Smooth muscle cell (in vitro differentiated cells): Measurements from ENCODE around the gene PRKAR1B. TPM values are rescaled to one million over a fixed set of nuclear protein-coding genes. Genes with fewer than 3 reads are reported as not detected.
A peak's percentile ranks its signal among the peaks of the same experiment; 100 is the strongest.

Experiments used
- DNase-seq: peaks from one replicate; lab custom pipeline; 2025; ENCODE audit not compliant: unreplicated experiment; lab: John Stamatoyannopoulos, UW
- H2AFZ ChIP-seq: fragments of 200-600 bp; sonication (generic); 2 replicates; pipeline ENCODE4 v1.6.0; 2016; ENCODE audit warnings: antibody characterized with exemption, low read depth, mild to moderate bottlenecking
- H3F3A ChIP-seq: fragments of 200-600 bp; sonication (generic); 2 replicates; pipeline ENCODE4 v1.6.0; 2017; ENCODE audit warnings: antibody characterized with exemption, low read depth
- H3K27ac ChIP-seq: fragments of 200-600 bp; sonication (generic); 2 replicates; pipeline ENCODE4 v1.5.1; 2016; ENCODE audit warnings: low read depth, mild to moderate bottlenecking
- H3K27me3 ChIP-seq: fragments of 200-600 bp; sonication (generic); 2 replicates; pipeline ENCODE4 v1.6.1; 2016; ENCODE audit warnings: low read depth, mild to moderate bottlenecking
- H3K36me3 ChIP-seq: fragments of 200-600 bp; sonication (generic); 2 replicates; pipeline ENCODE4 v1.5.1; 2016; ENCODE audit warnings: low read depth
- H3K4me1 ChIP-seq: fragments of 200-600 bp; sonication (generic); 2 replicates; pipeline ENCODE4 v1.5.1; 2016; ENCODE audit warnings: low read depth
- H3K4me2 ChIP-seq: fragments of 200-600 bp; sonication (generic); 2 replicates; pipeline ENCODE4 v1.6.0; 2016; ENCODE audit warnings: mild to moderate bottlenecking
- H3K4me3 ChIP-seq: fragments of 200-600 bp; sonication (generic); 2 replicates; pipeline ENCODE4 v1.5.1; 2016; ENCODE audit warnings: mild to moderate bottlenecking
- H3K79me2 ChIP-seq: fragments of 200-600 bp; sonication (generic); 2 replicates; pipeline ENCODE4 v1.6.0; 2016; ENCODE audit warnings: low read depth, mild to moderate bottlenecking
- H3K9ac ChIP-seq: fragments of 200-600 bp; sonication (generic); 2 replicates; pipeline ENCODE4 v1.6.0; 2016; ENCODE audit warnings: low read depth
- H3K9me3 ChIP-seq: fragments of 200-600 bp; sonication (generic); replicated peaks from 2 replicates; pipeline ENCODE4 v1.5.1; 2016; ENCODE audit warnings: low read depth
- H4K20me1 ChIP-seq: fragments of 200-600 bp; sonication (generic); 2 replicates; pipeline ENCODE4 v1.6.0; 2016; ENCODE audit warnings: low read depth
- CTCF ChIP-seq: fragments of 200-600 bp; sonication (generic); IDR thresholded peaks from 2 replicates; pipeline ENCODE4 v1.5.1; 2017; ENCODE audit warnings: borderline replicate concordance, mild to moderate bottlenecking, antibody characterized with exemption; ENCODE audit not compliant: insufficient read depth, poor library complexity, severe bottlenecking
- WGBS: methylation state at CpG from one replicate; pipeline ENCODE4 v1.1.7; 2016; ENCODE audit warnings: low lambda C conversion rate; 5-methylcytosine and 5-hydroxymethylcytosine counted together
- polyA plus RNA-seq: library from polyadenylated mRNA; unstranded; fragments of >200 nt; fragmentation: Nextera tagmentation; extraction: Ambion mirVana; gene quantifications from 2 replicates; pipeline ENCODE4 v1.2.1, GENCODE V29; 2016
- total RNA-seq: library from RNA; depleted of rRNA; stranded (reverse); fragments of >200 nt; gene quantifications from 2 replicates; pipeline ENCODE4 v1.2.3, GENCODE V29; 2014

PRKAR1B gene
- total and polyA plus RNA-seq, 2 experiments from 2014 or later, result 5.3 to 10.1 TPM

- Histone ChIP-seq H3F3A (peaks cover 18% of the 10 kb centered on the region), H4K20me1 (peaks cover 95% of the 10 kb centered on the region), H2AFZ (no peak overlapping the region), H3K27ac (no peak overlapping the region), H3K4me2 (no peak overlapping the region), H3K36me3 (no peaks in the 10 kb centered on the region), H3K27me3 (no peaks in the 10 kb centered on the region), H3K9ac (no peak overlapping the region), H3K79me2 (peaks cover 50% of the 10 kb centered on the region), H3K9me3 (no peaks in the 10 kb centered on the region), H3K4me1 (no peaks in the 10 kb centered on the region), H3K4me3 (no peak overlapping the region)
- TF ChIP-seq CTCF, result no peak
- 93% methylated on average over 11 of the region's 11 CpGs for WGBS
- DNase-seq, result no peak
Observed at GRCh38 chr7:506391-506831, 220.7 kb downstream of the PRKAR1B start.

DNA sequence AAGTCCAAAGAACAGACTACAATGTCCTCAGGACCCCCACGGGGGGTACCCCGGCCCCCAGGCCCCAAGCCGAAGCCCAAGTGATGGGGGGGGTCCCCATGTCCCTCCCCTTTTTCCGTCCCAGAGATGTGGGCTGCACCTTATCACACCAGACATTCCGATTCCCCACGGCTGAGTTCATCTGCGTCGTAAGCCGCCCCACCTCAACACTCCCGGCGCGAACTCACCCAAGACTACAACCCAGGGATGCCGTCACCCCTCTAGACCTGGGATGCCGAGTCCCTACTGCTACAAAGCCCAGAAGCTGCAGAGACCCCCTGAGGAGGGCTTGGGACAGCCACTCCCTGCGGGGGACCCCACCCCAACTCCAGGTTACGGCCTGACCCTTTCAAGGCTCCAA lies 221.9 kb downstream of the PRKAR1B start:
- TF ChIP-seq CTCF, result no peak
- Histone ChIP-seq H4K20me1 (peaks cover 100% of the 10 kb centered on the region), H3F3A (peaks cover 25% of the 10 kb centered on the region), H3K27me3 (no peaks in the 10 kb centered on the region), H3K36me3 (no peaks in the 10 kb centered on the region), H3K9me3 (no peaks in the 10 kb centered on the region), H3K79me2 (peaks cover 49% of the 10 kb centered on the region), H3K9ac (no peak overlapping the region), H3K27ac (no peak overlapping the region), H3K4me2 (no peak overlapping the region), H2AFZ (no peak overlapping the region), H3K4me3 (no peak overlapping the region), H3K4me1 (no peaks in the 10 kb centered on the region)
- 90% methylated on average over 14 of the region's 16 CpGs for WGBS
- DNase-seq, result no peak

- Histone ChIP-seq H3K4me2 (no peak overlapping the region), H3K9ac (no peak overlapping the region), H3K36me3 (no peaks in the 10 kb centered on the region), H3K27ac (peak overlapping the region; percentile 38), H3K79me2 (peaks cover 45% of the 10 kb centered on the region), H2AFZ (no peak overlapping the region), H3F3A (peaks cover 25% of the 10 kb centered on the region), H3K27me3 (no peaks in the 10 kb centered on the region), H3K9me3 (no peaks in the 10 kb centered on the region), H4K20me1 (peaks cover 99% of the 10 kb centered on the region), H3K4me1 (no peaks in the 10 kb centered on the region), H3K4me3 (no peak overlapping the region)
- no peak for TF ChIP-seq CTCF
- no peak for DNase-seq
- WGBS, result 93% methylated on average over 34 of the region's 34 CpGs
Observed at GRCh38 chr7:504221-505111, 222.6 kb downstream of the PRKAR1B start.
